Measurements from ENCODE around the gene GALNT9. TPM values are rescaled to one million over a fixed set of nuclear protein-coding genes. Genes with fewer than 3 reads are reported as not detected.

Gene GALNT9
- total and polyA plus RNA-seq, 9 donors: 0.12 to 21.9 (median 1.3) TPM; not detected in 1

DNA sequence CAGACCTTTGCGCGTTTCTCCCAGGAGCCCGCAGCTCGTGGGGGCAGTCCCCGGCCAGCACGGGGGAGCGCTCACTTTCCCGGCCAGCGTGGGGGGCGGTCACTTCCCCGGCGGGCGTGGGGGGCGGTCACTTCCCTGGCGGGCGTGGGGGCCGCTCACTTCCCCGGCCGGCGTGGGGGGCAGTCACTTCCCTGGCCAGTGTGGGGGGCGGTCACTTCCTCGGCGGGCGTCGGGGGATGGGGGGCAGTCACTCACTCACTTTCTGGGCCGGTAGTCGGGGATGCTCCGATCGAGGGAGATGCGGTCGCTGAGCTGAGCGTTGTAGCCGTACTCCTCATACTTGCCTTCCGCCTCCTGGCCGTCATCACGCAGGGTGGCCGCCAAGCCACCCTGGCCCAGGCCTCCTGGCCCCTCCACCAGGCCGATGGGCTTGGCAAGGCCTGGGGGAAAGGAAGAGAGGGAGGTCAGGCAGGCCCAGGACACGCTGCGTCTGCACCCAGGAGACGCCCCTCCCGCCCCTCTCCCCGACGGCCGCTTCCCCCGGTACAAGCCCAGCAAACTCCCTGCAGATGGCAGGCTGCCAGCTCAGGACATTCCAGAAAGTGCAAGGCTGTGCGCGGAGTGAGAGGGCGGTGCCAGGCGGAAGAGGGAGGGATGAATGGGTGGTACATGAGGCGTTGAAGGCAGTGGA is 43.3 kb downstream of the GALNT9 start:
- TF ChIP-seq EP300 (IDR thresholded peaks at IDR 0.05): no peak
- peak in 4 of 5 donors; percentile 54 to 84 (median 65) for DNase-seq
- Histone ChIP-seq H3K27me3 (no peaks in the 10 kb centered on the region), H3K27ac (no peak overlapping the region), H3K4me1 (ENCODE audit: insufficient read depth) (peaks cover 2% of the 10 kb centered on the region), H3K36me3 (no peaks in the 10 kb centered on the region), H3K4me3 (no peak overlapping the region), H3K9me3 (no peaks in the 10 kb centered on the region)
- intact Hi-C loops (cut with DNase I): no loop called here
- 2 to 3% (median 2%) methylated on average over 43 to 51 of the region's 51 CpGs for WGBS, 3 donors

DNA sequence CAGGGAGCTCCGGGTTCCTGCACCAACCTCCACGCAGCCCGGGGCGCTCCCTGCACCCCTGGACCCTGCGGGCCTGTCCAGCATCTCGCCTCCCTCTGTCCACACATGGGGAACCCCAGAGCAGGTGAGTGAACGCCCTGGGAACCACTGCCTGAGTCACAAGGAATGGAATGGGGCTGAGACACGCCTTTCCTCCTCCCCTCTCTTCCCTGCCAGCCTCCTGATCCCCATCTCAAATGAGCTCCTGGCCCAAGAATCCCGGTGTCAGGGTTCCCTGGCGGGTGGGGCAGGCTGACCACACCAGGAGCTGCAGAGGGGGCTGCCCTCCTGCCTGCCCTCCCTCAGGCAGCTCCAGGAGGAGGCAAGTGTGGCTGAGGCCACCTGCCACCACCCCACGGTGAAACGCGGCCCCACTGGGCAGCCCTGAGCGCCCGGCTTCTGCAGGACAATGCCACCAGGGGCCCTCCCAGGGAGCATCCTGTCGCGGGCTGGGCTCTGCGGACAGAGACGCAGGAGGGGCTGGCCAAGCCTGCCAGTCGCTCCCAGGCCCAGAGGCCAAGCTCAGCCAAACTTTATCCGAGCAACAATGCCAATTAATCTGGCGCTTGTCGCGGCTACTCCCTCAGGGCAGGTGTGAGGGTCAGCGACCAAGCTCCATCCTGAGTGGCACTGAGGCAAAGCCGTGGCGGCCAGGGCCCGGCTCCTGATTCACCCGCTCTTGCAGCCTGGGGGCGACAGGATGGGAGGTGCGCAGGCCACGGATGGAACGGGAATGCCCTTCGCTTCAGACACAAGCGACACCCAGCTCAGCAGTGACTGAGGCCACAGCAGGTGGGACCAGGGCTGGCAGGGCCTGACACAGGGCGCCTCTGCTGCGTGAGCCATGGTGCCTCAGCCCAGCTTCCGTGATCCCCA is 44.3 kb downstream of the GALNT9 start:
- 79 to 82% (median 80%) methylated on average over 31 to 38 of the region's 38 CpGs for WGBS, 3 donors
- Histone ChIP-seq H3K9me3 (no peaks in the 10 kb centered on the region), H3K4me3 (no peak overlapping the region), H3K27me3 (no peaks in the 10 kb centered on the region), H3K36me3 (no peaks in the 10 kb centered on the region), H3K27ac (no peak overlapping the region), H3K4me1 (ENCODE audit: insufficient read depth) (peaks cover 2% of the 10 kb centered on the region)
- DNase-seq: no peak
- TF ChIP-seq EP300 (IDR thresholded peaks at IDR 0.05) (no peak), POLR2A (IDR thresholded peaks at IDR 0.05) (no peak)
- TF ChIP-seq, protein P1, sequence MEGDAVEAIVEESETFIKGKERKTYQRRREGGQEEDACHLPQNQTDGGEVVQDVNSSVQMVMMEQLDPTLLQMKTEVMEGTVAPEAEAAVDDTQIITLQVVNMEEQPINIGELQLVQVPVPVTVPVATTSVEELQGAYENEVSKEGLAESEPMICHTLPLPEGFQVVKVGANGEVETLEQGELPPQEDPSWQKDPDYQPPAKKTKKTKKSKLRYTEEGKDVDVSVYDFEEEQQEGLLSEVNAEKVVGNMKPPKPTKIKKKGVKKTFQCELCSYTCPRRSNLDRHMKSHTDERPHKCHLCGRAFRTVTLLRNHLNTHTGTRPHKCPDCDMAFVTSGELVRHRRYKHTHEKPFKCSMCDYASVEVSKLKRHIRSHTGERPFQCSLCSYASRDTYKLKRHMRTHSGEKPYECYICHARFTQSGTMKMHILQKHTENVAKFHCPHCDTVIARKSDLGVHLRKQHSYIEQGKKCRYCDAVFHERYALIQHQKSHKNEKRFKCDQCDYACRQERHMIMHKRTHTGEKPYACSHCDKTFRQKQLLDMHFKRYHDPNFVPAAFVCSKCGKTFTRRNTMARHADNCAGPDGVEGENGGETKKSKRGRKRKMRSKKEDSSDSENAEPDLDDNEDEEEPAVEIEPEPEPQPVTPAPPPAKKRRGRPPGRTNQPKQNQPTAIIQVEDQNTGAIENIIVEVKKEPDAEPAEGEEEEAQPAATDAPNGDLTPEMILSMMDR (IDR thresholded peaks at IDR 0.05): no peak
- intact Hi-C loops (cut with DNase I): no loop called here

DNA sequence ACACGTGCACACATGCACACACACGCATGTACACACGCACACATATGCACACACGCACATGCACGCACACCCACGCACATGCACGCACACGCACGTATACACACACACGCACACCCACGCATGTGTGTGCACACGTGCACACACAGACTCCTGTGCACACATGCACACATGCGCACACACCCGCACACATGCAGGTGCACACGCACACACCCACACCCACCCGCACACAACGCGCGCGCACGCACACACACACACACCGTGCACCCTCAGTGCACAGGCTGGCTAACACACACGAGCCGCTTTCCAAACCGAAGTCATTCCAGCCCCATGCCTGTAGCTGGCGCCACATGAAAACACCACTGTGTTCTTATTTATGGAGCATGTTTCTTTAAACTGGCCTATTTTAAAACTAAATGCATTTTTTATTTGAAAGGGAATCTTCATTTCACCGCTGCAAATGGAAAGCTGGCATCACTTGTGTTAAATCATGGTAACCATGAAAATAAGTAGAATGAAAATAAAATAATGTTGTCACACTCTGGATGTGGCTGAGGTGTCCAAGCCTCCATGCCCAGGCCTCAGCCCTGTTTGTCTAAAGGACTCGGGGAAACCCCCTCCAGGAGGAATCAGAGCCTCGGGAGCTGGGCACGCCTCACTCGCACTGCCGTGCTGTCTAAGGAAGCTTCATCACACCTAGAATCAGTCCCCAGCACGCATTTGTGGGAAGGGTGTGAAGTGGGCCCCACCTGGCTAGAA is 45.1 kb downstream of the GALNT9 start:
- TF ChIP-seq POLR2A (IDR thresholded peaks at IDR 0.05) (no peak), EP300 (IDR thresholded peaks at IDR 0.05) (no peak)
- TF ChIP-seq, protein P1 (IDR thresholded peaks at IDR 0.05): no peak
- H3K9me3 ChIP-seq: no peaks in the 10 kb centered on the region

DNA sequence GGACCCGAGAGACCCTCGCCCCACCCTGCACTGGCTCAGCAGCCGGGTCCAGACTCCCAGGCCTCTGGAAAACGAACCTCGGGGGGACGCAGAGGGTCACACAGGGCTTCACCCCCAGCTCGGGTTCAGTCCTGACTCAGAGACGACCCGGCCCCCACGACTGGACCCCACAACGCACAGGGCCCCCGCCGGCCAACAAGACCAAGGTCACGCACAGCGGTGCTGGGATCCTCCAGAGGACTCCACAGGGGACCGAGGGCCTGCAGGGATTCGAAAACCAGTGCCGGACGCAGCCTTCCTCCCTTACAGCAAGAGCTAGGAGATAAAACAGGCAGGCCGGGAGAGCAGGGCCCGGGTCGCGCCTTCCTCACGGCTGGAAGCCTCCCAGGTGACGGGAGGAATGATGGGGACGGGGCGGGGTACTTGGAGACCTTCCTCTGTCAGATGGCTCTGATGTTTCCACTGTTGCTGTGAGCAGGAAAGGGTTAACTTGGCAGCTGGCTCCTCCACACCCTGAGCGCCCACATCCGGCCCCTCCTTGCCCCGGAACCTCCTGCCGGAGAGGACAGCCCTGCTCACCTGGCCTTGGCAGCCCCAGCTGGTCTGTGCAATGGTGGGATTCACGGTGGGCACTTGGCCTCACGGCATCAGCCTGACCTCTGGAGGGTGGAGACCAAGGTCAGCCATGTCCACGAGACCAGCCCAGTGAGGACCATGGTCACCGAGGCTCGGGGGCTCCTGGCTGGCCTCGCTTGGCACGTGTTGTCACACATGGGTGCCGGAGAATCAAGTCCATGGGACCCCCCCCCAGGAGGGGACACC is 46.2 kb downstream of the GALNT9 start:
- intact Hi-C loops (cut with DNase I): no loop called here
- Histone ChIP-seq H3K27ac (no peak overlapping the region), H3K27me3 (no peaks in the 10 kb centered on the region), H3K4me1 (ENCODE audit: insufficient read depth) (peaks cover 2% of the 10 kb centered on the region), H3K9me3 (no peaks in the 10 kb centered on the region), H3K36me3 (no peaks in the 10 kb centered on the region), H3K4me3 (no peak overlapping the region)
- no peak for TF ChIP-seq POLR2A (IDR thresholded peaks at IDR 0.05)
- TF ChIP-seq EP300 (IDR thresholded peaks at IDR 0.05): no peak
- TF ChIP-seq, protein P1 (IDR thresholded peaks at IDR 0.05): no peak
- DNase-seq: no peak
- 55 to 62% (median 55%) methylated on average over 35 to 39 of the region's 39 CpGs for WGBS, 3 donors

More for the DNA sequence above, 45.1 kb downstream of the GALNT9 start:
- Histone ChIP-seq H3K27ac (no peak overlapping the region), H3K4me1 (ENCODE audit: insufficient read depth) (peaks cover 2% of the 10 kb centered on the region), H3K36me3 (no peaks in the 10 kb centered on the region), H3K27me3 (no peaks in the 10 kb centered on the region), H3K4me3 (no peak overlapping the region)
- whole genome bisulfite sequencing, 3 donors: 57 to 69% (median 61%) methylated on average over 33 of the region's 33 CpGs
- no peak for DNase-seq
- intact Hi-C loops (cut with DNase I): no loop called here

All from ovary (tissue), 9 donors.